Liver (tissue), 2 donors: ENCODE results near the gene MYH2.
"Not testable (repeated sequence)": the region's sequence is repeated elsewhere in the genome, so short reads cannot be mapped to it uniquely, and the experiment has no call there.

Experiments
- GABPA ChIP-seq, 2 donors: IDR thresholded peaks in 1 of 2; conservative IDR thresholded peaks in 1 of 2; 2 replicates each; pipeline ENCODE4 v1.6.1; 2016; ENCODE audit warnings: antibody characterized with exemption in 2 of 2, mild to moderate bottlenecking in 1 of 2, moderate library complexity in 1 of 2
- JUND ChIP-seq, 2 donors: IDR thresholded peaks; 2 replicates each; pipeline ENCODE4 v1.6.1; 2016; ENCODE audit warnings: antibody characterized with exemption in 2 of 2
- RXRA ChIP-seq, 2 donors: IDR thresholded peaks; 2 replicates each; pipeline ENCODE4 v1.6.1; 2017 to 2018; ENCODE audit warnings: antibody characterized with exemption in 2 of 2, mild to moderate bottlenecking in 1 of 2
- donor health status: healthy.

GRCh38 chr17:10541179-10541578 lies 8.3 kb downstream of the MYH2 start:
- not testable (repeated sequence) for TF ChIP-seq GABPA (IDR thresholded peaks at IDR 0.05 in 1 of 2, conservative IDR thresholded peaks at IDR 0.05 in 1 of 2); JUND (IDR thresholded peaks at IDR 0.05); RXRA (IDR thresholded peaks at IDR 0.05)
